ENCODE data around the gene DTHD1. TPM values are rescaled to one million over a fixed set of nuclear protein-coding genes. Genes with fewer than 3 reads are reported as not detected.
A peak's percentile ranks its signal among the peaks of the same experiment; 100 is the strongest.

DTHD1 gene
- total and polyA plus RNA-seq, 2 donors from 2014 or later: 1.4 TPM; not detected in 1

DNA sequence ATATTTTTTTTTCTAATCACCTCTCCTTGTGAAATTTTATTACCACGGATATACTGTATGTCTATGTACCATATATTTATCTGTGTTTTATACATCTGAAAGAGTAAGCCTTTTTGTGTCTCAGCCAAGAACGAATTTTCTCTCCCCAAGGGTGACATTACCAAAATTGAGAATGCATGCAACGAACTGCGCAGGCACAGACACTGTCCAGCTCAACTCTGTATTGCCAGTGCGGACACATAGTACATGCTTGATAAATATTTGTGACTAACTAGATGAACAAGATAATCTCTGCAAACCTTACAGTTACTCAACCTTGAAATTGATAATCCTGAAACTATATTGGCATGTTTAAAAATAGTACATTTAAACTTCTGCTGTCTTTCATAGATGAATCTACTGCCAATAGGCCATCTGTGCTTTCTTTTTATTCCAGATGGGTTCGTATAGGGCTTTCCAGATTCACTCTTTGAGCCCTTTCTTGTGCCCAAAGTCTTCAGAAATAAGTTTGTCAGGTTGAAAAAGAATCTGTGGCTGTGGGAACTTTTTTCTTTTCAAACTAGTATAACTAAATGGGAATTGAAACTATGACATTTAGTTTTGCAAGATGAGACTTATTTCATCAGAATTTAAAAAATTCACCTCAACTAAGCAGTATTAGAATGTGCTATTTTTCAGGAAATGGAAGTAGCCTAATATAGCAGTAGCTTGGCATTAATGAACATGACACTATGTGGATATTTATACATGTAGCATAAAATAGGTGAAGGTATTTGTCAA is 38.9 kb downstream of the DTHD1 start:
- no peaks in the 10 kb centered on the region for H3K27me3 ChIP-seq (ENCODE audit: control insufficient read depth, insufficient read depth, low read length)
- no peak overlapping the region for H3K4me3 ChIP-seq (ENCODE audit: low read length in 3 of 3)
- no peak overlapping the region for H3K9ac ChIP-seq (ENCODE audit: low read length in 3 of 3)
- TF ChIP-seq, protein P1, sequence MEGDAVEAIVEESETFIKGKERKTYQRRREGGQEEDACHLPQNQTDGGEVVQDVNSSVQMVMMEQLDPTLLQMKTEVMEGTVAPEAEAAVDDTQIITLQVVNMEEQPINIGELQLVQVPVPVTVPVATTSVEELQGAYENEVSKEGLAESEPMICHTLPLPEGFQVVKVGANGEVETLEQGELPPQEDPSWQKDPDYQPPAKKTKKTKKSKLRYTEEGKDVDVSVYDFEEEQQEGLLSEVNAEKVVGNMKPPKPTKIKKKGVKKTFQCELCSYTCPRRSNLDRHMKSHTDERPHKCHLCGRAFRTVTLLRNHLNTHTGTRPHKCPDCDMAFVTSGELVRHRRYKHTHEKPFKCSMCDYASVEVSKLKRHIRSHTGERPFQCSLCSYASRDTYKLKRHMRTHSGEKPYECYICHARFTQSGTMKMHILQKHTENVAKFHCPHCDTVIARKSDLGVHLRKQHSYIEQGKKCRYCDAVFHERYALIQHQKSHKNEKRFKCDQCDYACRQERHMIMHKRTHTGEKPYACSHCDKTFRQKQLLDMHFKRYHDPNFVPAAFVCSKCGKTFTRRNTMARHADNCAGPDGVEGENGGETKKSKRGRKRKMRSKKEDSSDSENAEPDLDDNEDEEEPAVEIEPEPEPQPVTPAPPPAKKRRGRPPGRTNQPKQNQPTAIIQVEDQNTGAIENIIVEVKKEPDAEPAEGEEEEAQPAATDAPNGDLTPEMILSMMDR (IDR thresholded peaks at IDR 0.05; ENCODE audit: borderline replicate concordance, extremely low read depth, insufficient read depth): no peak
- intact Hi-C loops (cut with DNase I): no loop called here
- no peaks in the 10 kb centered on the region for H3K4me1 ChIP-seq (ENCODE audit: control insufficient read depth in 2 of 3, insufficient read depth in 2 of 3, low read depth in 1 of 3, low read length in 3 of 3)
- FAIRE-seq: no peak
- no peaks in the 10 kb centered on the region for H3K9me3 ChIP-seq (ENCODE audit: control insufficient read depth in 2 of 3, insufficient read depth in 1 of 3, low read length in 3 of 3)
- H3K27ac ChIP-seq (ENCODE audit: low read depth in 2 of 2, low read length in 2 of 2): no peak overlapping the region
- DNase-seq: no peak
- no peaks in the 10 kb centered on the region for H3K36me3 ChIP-seq (ENCODE audit: control insufficient read depth in 2 of 3, insufficient read depth in 3 of 3, low read length in 3 of 3)

DNA sequence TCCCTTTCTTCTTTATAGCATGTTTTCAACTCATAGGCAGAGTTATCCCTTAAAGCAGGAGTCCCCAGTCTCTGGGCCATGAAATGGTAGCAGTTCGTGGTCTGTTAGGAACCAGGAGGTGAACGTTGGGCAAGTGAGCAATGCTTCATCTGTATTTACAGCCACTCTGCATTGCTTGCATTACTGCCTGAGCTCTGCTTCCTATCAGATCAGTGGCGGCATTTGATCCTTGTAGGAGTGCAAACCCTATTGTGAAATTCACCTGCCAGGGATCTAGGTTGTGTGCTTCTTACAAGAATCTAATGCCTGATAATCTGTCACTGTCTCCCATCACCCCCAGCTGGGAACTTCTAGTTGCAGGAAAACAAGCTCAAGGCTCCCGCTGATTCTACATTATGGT is 39.8 kb downstream of the DTHD1 start:
- DNase-seq (no peak), FAIRE-seq (no peak)
- H3K36me3 ChIP-seq (ENCODE audit: control insufficient read depth in 2 of 3, insufficient read depth in 3 of 3, low read length in 3 of 3): no peaks in the 10 kb centered on the region
- H3K4me1 ChIP-seq (ENCODE audit: control insufficient read depth in 2 of 3, insufficient read depth in 2 of 3, low read depth in 1 of 3, low read length in 3 of 3): no peaks in the 10 kb centered on the region
- H3K27me3 ChIP-seq (ENCODE audit: control insufficient read depth, insufficient read depth, low read length): no peaks in the 10 kb centered on the region
- H3K9me3 ChIP-seq (ENCODE audit: control insufficient read depth in 2 of 3, insufficient read depth in 1 of 3, low read length in 3 of 3): no peaks in the 10 kb centered on the region
- H3K4me3 ChIP-seq (ENCODE audit: low read length in 3 of 3): no peak overlapping the region
- no peak overlapping the region for H3K27ac ChIP-seq (ENCODE audit: low read depth in 2 of 2, low read length in 2 of 2)
- TF ChIP-seq, protein P1 (IDR thresholded peaks at IDR 0.05; ENCODE audit: borderline replicate concordance, extremely low read depth, insufficient read depth): no peak
- no peak overlapping the region for H3K9ac ChIP-seq (ENCODE audit: low read length in 3 of 3)
- intact Hi-C loops (cut with DNase I): no loop called here

DNA sequence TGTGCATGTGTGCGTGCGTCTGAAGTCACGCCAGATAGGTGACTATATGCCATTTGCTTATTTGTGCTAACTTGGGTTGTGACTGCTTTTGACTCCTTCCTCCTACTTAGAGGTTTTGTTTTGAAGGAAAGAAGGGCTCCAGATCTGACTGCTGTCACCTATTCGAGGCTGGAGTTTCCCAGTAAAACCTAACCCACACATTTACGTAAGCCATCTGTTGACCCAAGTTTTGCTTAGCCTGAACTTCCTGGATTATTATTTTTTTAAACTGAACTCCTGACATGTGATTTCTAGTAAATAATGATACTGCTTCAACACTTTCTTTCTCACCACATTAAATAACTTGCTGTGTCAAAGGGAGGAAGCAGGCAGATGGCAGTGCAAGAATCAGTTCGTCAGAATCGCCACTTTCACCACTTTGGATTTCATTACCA is 41.5 kb downstream of the DTHD1 start:
- no peak overlapping the region for H3K27ac ChIP-seq (ENCODE audit: low read depth in 2 of 2, low read length in 2 of 2)
- no peak overlapping the region for H3K4me3 ChIP-seq (ENCODE audit: low read length in 3 of 3)
- DNase-seq (peak in 1 of 5 donors; percentile 32), FAIRE-seq (no peak)
- no peaks in the 10 kb centered on the region for H3K36me3 ChIP-seq (ENCODE audit: control insufficient read depth in 2 of 3, insufficient read depth in 3 of 3, low read length in 3 of 3)
- no peak overlapping the region for H3K9ac ChIP-seq (ENCODE audit: low read length in 3 of 3)
- H3K4me1 ChIP-seq (ENCODE audit: control insufficient read depth in 2 of 3, insufficient read depth in 2 of 3, low read depth in 1 of 3, low read length in 3 of 3): no peaks in the 10 kb centered on the region
- no peaks in the 10 kb centered on the region for H3K27me3 ChIP-seq (ENCODE audit: control insufficient read depth, insufficient read depth, low read length)
- TF ChIP-seq, protein P1 (IDR thresholded peaks at IDR 0.05; ENCODE audit: borderline replicate concordance, extremely low read depth, insufficient read depth): no peak
- intact Hi-C loops (cut with DNase I): no loop called here
- H3K9me3 ChIP-seq (ENCODE audit: control insufficient read depth in 2 of 3, insufficient read depth in 1 of 3, low read length in 3 of 3): no peaks in the 10 kb centered on the region

Data from kidney (tissue), 14 donors.